ENCODE measurements around the gene FCMR.
"Not testable (repeated sequence)": the region's sequence is repeated elsewhere in the genome, so short reads cannot be mapped to it uniquely, and the experiment has no call there.

FCMR gene

GRCh38 chr1:206949641-206950040, 27.9 kb upstream of the FCMR start:
- no peak for DNase-seq (ENCODE audit: low read depth, low spot score)

GRCh38 chr1:206949208-206949607, 27.5 kb upstream of the FCMR start:
- DNase-seq (ENCODE audit: low read depth, low spot score), result no peak

GRCh38 chr1:206947255-206947654, 25.5 kb upstream of the FCMR start:
- DNase-seq (ENCODE audit: low read depth, low spot score), result no peak

- no peak for DNase-seq (ENCODE audit: low read depth, low spot score)
These were observed 24.5 kb upstream of the FCMR start, which contains the start of gene PIGR for GRCh38 chr1:206946261-206946660. Gene PIGR, minus strand, starts transcription at chr1:206946466. Its CDS starts 5,935 bp downstream, at chr1:206940531.

- DNase-seq (ENCODE audit: low read depth, low spot score), result no peak
These were observed 24.0 kb upstream of the FCMR start for GRCh38 chr1:206945779-206946178.

- no peak for DNase-seq (ENCODE audit: low read depth, low spot score)
These were observed 23.0 kb upstream of the FCMR start for GRCh38 chr1:206944703-206945102.

GRCh38 chr1:206941766-206942418, 20.2 kb upstream of the FCMR start:
- no peak for DNase-seq (ENCODE audit: low read depth, low spot score)

GRCh38 chr1:206940588-206940936, 18.8 kb upstream of the FCMR start:
- DNase-seq (ENCODE audit: low read depth, low spot score), result no peak

GRCh38 chr1:206939841-206940587, 18.3 kb upstream of the FCMR start:
- no peak for DNase-seq (ENCODE audit: low read depth, low spot score)

GRCh38 chr1:206939131-206939530, 17.4 kb upstream of the FCMR start:
- DNase-seq (ENCODE audit: low read depth, low spot score), result no peak

- DNase-seq (ENCODE audit: low read depth, low spot score), result no peak
These were observed 15.7 kb upstream of the FCMR start for GRCh38 chr1:206937425-206937824.

- DNase-seq (ENCODE audit: low read depth, low spot score), result peak; percentile 28
These were observed 13.8 kb upstream of the FCMR start for GRCh38 chr1:206935491-206936067.

- no peak for DNase-seq (ENCODE audit: low read depth, low spot score)
These were observed 11.7 kb upstream of the FCMR start for GRCh38 chr1:206933333-206933945.

GRCh38 chr1:206932177-206932576, 10.4 kb upstream of the FCMR start:
- no peak for DNase-seq (ENCODE audit: low read depth, low spot score)

- DNase-seq (ENCODE audit: low read depth, low spot score), result no peak
These were observed 10.0 kb upstream of the FCMR start for GRCh38 chr1:206931709-206932108.

GRCh38 chr1:206930210-206930798, 8.6 kb upstream of the FCMR start:
- no peak for DNase-seq (ENCODE audit: low read depth, low spot score)

- DNase-seq (ENCODE audit: low read depth, low spot score), result no peak
These were observed 7.8 kb upstream of the FCMR start for GRCh38 chr1:206929524-206929923.

GRCh38 chr1:206926286-206926685, 4.5 kb upstream of the FCMR start:
- DNase-seq (ENCODE audit: low read depth, low spot score), result no peak

- no peak for DNase-seq (ENCODE audit: low read depth, low spot score)
These were observed 3.5 kb upstream of the FCMR start for GRCh38 chr1:206925106-206925736.

GRCh38 chr1:206924592-206925105, 2.9 kb upstream of the FCMR start:
- no peak for DNase-seq (ENCODE audit: low read depth, low spot score)

GRCh38 chr1:206923961-206924557, 2.3 kb upstream of the FCMR start:
- not testable (repeated sequence) for DNase-seq (ENCODE audit: low read depth, low spot score)
